Activated naive CD4-positive, alpha-beta T cell (primary cell): ENCODE results near the gene NIT1.

Experiments used
- DNase-seq, 4 experiments: peaks; one replicate each; lab custom pipeline; 2025; lab: John Stamatoyannopoulos, UW

The NIT1 gene

GRCh38 chr1:161153682-161154337, 35.9 kb downstream of the NIT1 start, which contains the start of gene UFC1:
TSS of gene UFC1 (plus strand) at chr1:161153978. CDS start at chr1:161153998, 20 bp downstream.
- DNase-seq, result peak; percentile 39 to 69 (median 62)

DNA sequence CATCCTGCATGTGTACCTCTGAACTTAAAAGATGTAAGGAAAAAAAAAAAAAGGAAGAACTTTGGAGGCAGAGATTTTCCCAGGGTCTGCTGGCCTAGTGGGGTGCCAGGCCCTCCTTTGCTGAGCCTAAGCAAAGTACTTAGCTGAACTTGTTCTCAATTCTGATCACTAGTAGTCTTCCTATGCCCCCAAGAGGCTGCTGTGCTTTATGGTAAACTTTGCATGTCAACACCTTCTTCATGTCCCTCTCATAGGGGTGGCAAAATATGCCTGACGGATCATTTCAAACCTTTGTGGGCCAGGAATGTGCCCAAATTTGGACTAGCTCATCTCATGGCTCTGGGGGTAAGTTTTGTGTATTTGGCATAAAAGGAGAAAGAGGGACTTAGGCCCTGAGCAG, 40.0 kb downstream of the NIT1 start:
- no peak for DNase-seq

- no peak for DNase-seq
Measured at GRCh38 chr1:161158316-161159010, 40.6 kb downstream of the NIT1 start.

- peak; percentile 79 to 88 (median 86) for DNase-seq
Measured at GRCh38 chr1:161159087-161159912, 41.4 kb downstream of the NIT1 start, which contains the start of gene USP21. TSS of gene USP21 (plus strand) at chr1:161159500. CDS start at chr1:161160641, 1,141 bp downstream.

- DNase-seq, result no peak
Measured at GRCh38 chr1:161159913-161160243, 42.0 kb downstream of the NIT1 start.

- no peak for DNase-seq
Measured at GRCh38 chr1:161160671-161161145, 42.8 kb downstream of the NIT1 start.

DNA sequence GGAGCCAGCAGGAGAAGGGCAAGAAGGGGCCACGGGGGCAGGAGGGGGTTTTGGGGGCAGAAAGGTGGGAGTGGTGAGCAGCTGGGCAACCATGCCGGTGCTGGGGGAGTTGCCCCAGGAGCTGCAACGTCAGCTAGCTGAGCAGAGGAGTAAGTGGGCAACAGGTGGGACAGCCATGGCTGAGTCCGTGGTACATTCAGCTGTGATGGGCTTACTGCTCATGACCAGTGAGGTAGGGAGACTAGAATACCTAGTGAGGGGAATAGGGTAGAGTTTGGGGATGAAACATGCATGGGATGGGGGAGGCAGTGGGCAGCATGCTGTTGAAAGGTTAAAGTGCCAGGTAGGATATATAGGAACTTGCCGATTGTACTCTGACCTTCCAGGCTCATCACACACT, 43.7 kb downstream of the NIT1 start:
- DNase-seq, result no peak

DNA sequence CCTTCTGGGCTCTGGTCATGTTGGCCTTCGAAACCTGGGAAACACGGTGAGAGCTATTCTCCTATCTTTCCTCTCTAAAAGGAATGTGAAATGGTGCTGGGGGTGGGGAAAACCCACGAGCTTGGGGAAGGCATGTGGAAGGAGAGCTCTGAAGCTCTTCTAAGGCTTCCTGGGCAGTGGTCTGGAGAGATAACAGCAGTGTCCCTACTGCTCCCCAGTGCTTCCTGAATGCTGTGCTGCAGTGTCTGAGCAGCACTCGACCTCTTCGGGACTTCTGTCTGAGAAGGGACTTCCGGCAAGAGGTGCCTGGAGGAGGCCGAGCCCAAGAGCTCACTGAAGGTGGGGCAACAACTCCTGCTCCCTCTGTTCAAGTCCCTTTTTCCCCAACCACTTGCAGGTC, 44.1 kb downstream of the NIT1 start:
- DNase-seq, result no peak

DNA sequence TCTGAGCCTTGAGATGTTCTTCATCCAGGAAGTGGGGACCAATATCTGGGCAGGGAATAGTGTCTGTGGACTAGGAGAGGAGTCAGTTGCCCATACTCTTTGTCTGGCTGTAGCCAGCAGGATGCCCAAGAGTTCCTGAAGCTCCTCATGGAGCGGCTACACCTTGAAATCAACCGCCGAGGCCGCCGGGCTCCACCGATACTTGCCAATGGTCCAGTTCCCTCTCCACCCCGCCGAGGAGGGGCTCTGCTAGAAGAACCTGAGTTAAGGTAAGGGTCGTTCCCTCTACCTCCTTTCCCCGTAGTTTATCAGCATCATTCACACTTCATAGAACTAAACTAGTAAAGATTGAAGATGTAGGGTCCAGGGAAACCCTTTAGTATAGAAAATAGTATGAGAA, 44.9 kb downstream of the NIT1 start:
- no peak for DNase-seq

- DNase-seq, result no peak
Measured at GRCh38 chr1:161163793-161164192, 45.9 kb downstream of the NIT1 start.

DNA sequence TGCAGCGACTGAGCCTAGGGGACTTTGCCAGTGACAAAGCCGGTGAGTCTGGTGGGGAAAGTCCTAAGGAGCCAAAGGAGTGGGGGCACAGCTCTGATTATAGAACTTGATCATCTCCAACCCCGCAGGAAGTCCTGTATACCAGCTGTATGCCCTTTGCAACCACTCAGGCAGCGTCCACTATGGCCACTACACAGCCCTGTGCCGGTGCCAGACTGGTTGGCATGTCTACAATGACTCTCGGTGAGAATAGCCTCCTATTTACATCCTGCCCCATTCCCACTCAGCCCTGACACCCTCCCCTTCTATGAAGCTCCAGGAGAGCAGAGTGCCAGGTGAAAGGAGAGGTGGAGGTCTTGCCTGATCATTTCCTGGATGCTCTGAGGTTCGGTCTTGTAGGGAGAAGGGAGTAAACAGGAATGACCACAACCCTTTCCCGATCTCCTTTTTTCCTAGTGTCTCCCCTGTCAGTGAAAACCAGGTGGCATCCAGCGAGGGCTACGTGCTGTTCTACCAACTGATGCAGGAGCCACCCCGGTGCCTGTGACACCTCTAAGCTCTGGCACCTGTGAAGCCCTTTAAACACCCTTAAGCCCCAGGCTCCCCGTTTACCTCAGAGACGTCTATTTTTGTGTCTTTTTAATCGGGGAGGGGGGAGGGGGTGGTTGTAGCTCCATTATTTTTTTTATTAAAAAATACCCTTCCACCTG, 47.2 kb downstream of the NIT1 start:
- no peak for DNase-seq

DNA sequence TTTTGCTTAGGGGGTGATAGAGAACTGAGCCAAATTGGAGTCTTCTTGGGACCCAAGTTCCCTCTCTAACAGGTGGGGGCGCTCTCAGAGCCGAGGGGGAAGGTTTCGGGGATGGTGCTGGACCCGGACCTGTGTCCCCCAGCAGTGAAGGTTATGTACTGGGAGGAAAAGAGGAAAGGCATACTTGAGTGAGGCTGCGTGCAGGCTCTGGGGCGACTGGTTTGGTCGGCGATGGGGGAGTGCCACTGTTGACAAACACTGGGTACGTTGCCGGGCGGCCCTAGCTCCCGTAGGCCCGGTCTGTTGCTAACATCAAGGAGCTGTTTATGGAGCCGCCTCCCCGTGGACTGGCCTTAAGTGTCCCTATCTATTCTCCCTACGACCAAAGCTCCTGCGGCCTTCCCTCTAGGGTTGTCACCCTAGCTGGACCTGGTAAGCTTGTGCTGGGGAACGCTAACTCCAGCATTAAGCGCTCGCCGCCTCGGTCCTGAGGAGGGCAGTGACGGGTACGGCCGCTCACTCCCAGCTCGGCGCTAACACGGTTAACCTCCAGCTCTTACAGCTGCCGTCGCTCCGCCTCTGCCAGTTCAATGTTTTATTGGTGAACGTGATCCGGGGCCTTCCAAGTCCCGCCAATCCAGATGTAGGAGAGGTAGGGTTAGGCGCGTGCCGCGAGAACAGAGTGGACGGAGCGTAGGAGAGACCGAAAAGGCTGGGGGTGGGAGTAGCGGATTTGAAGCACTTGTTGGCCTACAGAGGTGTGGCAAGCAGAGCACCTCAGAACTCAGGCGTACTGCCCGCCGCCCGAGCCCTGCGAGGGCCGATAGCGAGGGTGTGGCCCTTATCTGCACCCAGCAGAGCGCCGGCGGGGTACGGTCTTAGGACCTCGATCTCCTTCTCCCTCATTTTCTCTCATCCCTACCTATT, 48.1 kb downstream of the NIT1 start, which contains the start of gene PPOX:
Gene PPOX (plus strand): TSS at position 685 of the 927 bp plus-strand sequence. CDS start 422 bp downstream, outside the sequence.
- DNase-seq, result peak; percentile 70 to 86 (median 80)

DNA sequence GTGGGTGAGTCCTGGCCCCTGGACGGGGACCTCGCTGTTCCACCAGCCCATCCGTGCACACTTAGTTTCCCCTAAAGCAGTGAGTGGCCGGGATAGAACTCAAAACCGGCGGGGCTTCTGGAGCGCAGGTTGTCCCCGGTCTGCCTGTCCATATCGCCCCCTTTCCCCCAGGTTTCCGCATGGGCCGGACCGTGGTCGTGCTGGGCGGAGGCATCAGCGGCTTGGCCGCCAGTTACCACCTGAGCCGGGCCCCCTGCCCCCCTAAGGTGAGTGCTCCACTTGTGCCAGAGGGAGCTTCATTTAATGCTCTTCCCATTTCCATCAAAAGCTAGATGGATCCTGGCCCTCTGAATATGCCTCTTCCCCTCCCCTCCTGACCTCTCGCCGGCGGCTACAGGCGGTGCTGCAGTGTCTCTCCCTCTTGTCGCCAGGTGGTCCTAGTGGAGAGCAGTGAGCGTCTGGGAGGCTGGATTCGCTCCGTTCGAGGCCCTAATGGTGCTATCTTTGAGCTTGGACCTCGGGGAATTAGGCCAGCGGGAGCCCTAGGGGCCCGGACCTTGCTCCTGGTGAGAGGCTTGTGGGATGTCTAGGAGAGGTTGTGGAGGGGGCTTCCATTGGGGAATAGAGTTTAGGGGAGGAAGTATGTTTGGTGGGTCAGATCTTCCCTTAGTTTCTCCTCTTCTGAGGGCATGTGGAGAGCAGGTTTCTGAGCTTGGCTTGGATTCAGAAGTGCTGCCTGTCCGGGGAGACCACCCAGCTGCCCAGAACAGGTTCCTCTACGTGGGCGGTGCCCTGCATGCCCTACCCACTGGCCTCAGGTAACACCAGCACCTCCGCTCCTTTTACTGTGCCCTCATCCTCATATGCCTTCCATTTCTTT, 49.0 kb downstream of the NIT1 start:
- DNase-seq, result no peak

DNA sequence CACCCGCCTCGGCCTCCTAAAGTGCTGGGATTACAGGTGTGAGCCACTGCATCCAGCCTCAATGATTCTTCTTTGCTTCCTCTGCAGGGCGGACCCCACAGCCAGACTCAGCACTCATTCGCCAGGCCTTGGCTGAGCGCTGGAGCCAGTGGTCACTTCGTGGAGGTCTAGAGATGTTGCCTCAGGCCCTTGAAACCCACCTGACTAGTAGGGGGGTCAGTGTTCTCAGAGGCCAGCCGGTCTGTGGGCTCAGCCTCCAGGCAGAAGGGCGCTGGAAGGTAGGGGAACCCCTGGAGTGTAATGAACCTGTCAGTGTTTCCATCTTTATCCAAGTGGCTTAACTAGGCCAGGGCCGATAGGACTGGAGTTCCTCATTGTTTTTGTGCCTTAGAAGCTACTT, 51.0 kb downstream of the NIT1 start:
- DNase-seq, result no peak
